NOMO-1 treated with DMSO at 0.1 percent for 48 hours (cell line): ENCODE results near the gene WDPCP.
"Not testable (repeated sequence)": the region's sequence is repeated elsewhere in the genome, so short reads cannot be mapped to it uniquely, and the experiment has no call there.

Experiments
- DNase-seq: peaks from one replicate; lab custom pipeline; 2025; ENCODE audit not compliant: unreplicated experiment; lab: John Stamatoyannopoulos, UW

The WDPCP gene

GRCh38 chr2:63270717-63271116 lies 317.6 kb downstream of the WDPCP start:
- no peak for DNase-seq

DNA sequence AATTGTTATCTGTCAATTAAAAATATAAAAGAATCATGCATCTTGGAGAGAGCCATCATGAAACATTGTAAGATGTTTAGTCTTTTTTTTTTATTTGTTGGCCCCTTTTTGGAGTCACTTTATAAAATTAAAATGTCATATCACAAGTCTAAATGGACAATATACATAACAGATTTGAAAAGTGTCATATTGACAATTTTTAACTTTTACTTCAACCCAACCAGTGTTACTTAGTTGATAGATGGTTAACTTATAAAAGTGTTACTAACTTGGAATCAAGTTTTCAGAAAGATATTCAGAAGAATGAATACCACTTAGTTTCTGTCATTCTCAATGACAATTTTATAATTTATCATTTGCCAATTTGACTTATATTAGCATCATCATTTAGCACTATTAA lies 319.3 kb downstream of the WDPCP start:
- no peak for DNase-seq

DNA sequence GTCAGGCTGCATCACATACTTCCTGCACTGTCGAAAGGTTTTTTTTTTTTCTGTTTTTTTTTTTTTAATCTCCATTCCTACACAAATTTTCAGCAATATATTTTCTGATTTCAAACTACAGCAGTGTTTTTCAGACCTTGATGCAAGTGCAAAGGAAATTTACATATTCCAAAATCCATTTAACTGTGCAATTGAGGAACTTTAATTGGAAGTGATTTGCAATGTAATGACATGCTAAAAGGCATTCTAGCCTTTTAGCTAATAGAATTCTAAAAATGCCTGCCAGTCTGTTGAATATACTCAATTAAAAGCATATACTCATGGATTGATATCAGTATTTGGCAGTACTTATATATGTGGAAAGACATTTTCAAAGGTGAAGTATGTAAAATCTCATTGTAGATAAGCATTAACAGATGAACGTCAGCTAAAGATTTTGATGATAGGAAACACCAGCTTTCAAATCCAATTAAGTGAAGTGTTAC lies 327.1 kb downstream of the WDPCP start:
- no peak for DNase-seq

- DNase-seq: no peak
Measured at GRCh38 chr2:63257473-63257872, 330.8 kb downstream of the WDPCP start.

DNA sequence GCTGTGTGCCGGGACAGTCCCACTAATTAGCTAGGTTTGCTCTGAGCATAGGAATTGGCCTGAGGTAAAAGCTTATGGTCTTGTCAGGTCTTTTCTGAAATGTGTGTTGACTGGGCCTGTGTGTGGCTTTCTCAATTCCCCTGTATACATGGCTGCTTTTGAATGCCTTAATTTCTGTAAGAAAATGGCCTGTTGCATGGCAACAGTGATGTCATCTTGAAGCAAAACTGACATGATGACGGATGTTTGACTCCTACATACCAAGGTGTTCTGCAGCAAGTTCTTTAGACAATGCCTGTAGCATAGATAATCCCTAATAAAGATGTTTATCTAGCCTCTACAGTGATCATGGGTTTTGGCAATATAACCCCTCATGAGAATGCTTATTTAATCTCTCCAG lies 339.1 kb downstream of the WDPCP start:
- no peak for DNase-seq

GRCh38 chr2:63242747-63243146 lies 345.5 kb downstream of the WDPCP start:
- DNase-seq: no peak

GRCh38 chr2:63225964-63226686 lies 362.2 kb downstream of the WDPCP start:
- no peak for DNase-seq

GRCh38 chr2:63218800-63219526 lies 369.3 kb downstream of the WDPCP start:
- no peak for DNase-seq

DNA sequence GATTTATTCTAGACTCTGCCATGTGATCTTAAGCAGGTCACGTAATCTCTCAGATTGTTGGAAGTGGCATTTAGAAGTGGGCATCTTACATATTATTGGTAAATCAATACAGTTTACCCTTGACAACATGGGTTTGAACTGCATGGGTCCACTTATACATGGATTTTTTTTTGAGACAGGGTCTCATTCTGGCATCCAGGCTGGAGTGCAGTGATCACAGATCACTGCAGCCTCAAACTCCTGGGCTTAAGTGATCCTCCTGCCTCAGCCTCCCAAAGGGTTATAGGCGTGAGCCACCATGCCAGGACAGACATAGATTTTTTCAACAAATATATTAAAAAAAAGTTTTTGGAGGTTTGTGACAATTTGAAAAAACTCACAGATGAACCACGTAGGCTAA lies 393.0 kb downstream of the WDPCP start:
- DNase-seq: no peak

- no peak for DNase-seq
Measured at GRCh38 chr2:63194175-63194574, 394.1 kb downstream of the WDPCP start.

- no peak for DNase-seq
Measured at GRCh38 chr2:63192889-63193774, 395.1 kb downstream of the WDPCP start.

- DNase-seq: no peak
Measured at GRCh38 chr2:63192169-63192888, 395.9 kb downstream of the WDPCP start.

DNA sequence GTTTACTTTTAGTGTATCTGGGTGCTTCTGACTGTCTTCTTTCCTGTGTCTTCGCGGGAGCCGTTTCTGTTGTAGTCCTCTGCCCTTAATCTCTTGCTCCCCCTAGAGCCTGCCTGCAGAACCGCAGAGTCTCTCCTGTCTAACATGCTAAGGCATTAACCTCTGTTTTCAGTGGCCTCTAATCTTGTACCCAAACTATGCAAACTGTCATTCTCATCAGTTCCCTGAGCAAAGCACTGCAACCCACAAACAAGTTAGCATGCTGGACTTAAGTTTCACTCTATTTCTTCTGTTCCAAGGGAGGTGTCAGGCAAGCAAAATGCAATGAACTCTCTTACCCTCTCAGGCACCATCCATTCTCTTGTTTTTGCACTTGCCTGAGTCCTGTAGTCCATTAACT lies 399.3 kb downstream of the WDPCP start:
- peak; percentile 50 for DNase-seq

DNA sequence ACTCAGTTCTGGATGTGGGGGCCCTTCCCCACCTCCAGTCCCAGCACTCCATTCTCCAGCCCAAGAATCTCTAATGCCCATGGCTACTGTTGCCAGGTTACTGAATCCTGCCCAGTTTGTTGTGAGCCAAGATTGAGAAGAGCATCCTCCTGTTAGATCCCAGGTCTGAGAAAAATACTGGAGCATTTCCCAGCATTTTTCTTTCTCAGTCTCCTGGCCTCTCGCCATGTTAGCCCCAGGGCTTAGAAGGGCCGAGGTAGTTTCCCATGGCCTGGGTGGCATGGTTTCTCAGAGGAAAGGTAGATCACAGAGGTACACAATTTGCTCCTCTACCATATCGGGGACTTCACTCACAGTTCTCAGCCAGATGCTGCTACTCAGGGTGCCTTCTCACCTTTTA lies 401.9 kb downstream of the WDPCP start:
- no peak for DNase-seq

DNA sequence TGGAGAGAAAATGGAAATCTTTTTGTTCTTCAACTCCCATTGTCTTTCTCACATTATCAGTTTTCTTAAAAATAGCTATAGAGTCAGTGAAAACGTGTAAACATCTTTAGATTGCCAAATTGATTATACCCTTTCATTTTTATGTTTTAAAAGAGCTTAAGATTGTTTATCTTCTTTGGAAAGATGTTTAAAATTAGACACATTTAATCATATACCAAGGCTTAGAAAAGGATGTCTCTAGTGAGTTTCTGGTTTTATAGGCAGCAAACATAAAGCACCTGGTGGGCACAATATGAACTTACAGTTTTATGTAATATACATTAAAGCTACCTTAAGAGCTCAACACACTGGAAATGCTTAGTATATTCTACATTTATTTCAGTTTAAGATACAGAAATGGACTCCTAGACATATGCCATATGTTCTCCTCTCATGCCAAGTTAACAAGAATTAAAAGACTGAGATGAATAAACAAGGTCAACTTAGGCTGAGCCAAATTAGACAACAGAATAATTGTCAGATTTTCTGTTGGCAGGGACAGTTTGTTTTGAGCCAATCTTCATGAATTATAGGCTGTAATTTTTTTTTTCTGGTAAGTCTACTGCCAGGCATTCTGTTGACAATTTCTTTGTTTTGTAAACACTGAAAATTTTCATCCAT lies 425.0 kb downstream of the WDPCP start:
- peak; percentile 1 for DNase-seq

- DNase-seq: no peak
Measured at GRCh38 chr2:63159262-63159661, 429.0 kb downstream of the WDPCP start.

DNA sequence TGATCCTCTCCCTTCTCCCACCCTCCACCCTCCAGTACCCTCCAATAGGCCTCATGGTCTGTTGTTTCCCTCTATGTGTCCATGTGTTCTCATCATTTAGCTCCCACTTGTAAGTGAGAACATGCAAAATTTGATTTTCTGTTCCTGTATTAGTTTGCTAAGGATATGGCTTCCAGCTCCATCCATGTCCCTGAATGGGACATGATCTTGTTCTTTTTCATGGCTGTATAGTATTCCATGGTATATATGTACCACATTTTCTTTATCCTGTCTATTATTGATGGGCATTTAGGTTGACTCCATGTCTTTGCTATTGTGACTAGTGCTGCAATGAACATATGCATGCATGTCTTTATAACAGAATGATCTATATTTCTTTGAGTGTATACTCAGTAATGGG lies 451.6 kb downstream of the WDPCP start:
- not testable (repeated sequence) for DNase-seq

- no peak for DNase-seq
Measured at GRCh38 chr2:63132020-63132419, 456.3 kb downstream of the WDPCP start.

DNA sequence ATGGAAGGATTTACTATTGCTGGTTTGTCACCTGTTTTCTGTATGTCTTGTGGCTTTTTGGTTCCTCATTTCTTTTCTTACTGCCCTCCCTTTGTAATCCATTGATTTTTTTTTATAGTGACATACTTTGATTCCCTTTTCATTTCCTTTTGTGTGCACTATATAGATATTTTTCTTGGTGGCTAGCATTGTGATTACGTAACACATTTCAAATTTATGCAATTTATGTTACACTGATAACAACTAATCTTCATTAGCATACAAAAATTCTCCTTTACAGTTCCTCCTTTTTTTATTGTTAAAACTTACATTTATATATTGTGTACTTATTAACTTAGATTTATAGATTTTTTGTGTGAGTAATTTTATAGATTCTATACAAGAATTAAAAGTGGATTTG lies 457.1 kb downstream of the WDPCP start:
- DNase-seq: peak; percentile 11

- no peak for DNase-seq
Measured at GRCh38 chr2:63127594-63127993, 460.7 kb downstream of the WDPCP start.
